Measurements from ENCODE around the gene GCH1. TPM values are rescaled to one million over a fixed set of nuclear protein-coding genes. Genes with fewer than 3 reads are reported as not detected.

Gene GCH1
- polyA plus RNA-seq, 1 donor from 2014 or later: 4.9 TPM

DNA sequence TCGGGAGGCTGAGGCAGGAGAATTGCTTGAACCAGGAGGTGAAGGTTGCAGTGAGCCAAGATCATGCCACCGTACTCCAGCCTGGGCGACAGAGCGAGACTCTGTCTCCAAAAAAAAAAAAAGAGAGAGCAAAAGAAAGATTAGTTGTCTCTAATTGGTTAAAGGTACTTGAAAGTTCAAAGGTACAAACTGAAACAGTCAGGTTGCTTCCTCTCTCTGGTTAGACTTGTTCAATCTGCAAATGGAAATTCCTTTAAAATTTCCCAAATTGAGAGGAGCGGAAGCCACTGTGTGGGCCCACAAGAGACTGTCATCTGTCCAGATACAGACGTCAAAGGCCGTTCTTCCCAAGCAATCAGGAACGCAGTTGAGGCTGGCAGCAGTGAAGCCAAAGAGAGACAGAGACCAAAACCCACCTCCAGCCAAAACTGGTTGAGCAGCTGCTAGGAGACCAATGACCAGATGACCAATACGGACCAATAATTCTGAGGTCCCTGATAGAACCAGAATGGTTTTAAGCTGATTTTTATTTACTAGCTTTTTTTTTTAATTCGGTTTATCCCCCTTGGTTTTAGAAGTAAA, 63.6 kb downstream of the GCH1 start:
- H3K9me3 ChIP-seq (ENCODE audit: low read length): no peaks in the 10 kb centered on the region
- no peaks in the 10 kb centered on the region for H3K36me3 ChIP-seq (ENCODE audit: insufficient read depth, low read length)
- no peak overlapping the region for H2AFZ ChIP-seq (ENCODE audit: low read depth, low read length)
- H3K9ac ChIP-seq (ENCODE audit: low read length): no peak overlapping the region
- no peaks in the 10 kb centered on the region for H4K20me1 ChIP-seq (ENCODE audit: insufficient read depth)
- no peaks in the 10 kb centered on the region for H3K27me3 ChIP-seq (ENCODE audit: insufficient read depth, low read depth, low read length)
- TF ChIP-seq MXI1 (conservative IDR thresholded peaks at IDR 0.05; ENCODE audit: poor library complexity, severe bottlenecking) (no peak), EP300 (conservative IDR thresholded peaks at IDR 0.05; ENCODE audit: poor library complexity, severe bottlenecking) (no peak), RAD21 (conservative IDR thresholded peaks at IDR 0.05) (no peak), TAF1 (IDR thresholded peaks at IDR 0.05; ENCODE audit: low read depth) (no peak), POLR2AphosphoS5 (IDR thresholded peaks at IDR 0.05) (no peak), EZH2 (IDR thresholded peaks at IDR 0.05; ENCODE audit: borderline replicate concordance, insufficient read depth, low read length, poor library complexity, severe bottlenecking) (no peak), SMC3 (conservative IDR thresholded peaks at IDR 0.05; ENCODE audit: poor library complexity) (no peak)
- TF ChIP-seq, protein P1, sequence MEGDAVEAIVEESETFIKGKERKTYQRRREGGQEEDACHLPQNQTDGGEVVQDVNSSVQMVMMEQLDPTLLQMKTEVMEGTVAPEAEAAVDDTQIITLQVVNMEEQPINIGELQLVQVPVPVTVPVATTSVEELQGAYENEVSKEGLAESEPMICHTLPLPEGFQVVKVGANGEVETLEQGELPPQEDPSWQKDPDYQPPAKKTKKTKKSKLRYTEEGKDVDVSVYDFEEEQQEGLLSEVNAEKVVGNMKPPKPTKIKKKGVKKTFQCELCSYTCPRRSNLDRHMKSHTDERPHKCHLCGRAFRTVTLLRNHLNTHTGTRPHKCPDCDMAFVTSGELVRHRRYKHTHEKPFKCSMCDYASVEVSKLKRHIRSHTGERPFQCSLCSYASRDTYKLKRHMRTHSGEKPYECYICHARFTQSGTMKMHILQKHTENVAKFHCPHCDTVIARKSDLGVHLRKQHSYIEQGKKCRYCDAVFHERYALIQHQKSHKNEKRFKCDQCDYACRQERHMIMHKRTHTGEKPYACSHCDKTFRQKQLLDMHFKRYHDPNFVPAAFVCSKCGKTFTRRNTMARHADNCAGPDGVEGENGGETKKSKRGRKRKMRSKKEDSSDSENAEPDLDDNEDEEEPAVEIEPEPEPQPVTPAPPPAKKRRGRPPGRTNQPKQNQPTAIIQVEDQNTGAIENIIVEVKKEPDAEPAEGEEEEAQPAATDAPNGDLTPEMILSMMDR (IDR thresholded peaks at IDR 0.05; ENCODE audit: poor library complexity, severe bottlenecking): no peak
- TF ChIP-seq, protein P2, sequence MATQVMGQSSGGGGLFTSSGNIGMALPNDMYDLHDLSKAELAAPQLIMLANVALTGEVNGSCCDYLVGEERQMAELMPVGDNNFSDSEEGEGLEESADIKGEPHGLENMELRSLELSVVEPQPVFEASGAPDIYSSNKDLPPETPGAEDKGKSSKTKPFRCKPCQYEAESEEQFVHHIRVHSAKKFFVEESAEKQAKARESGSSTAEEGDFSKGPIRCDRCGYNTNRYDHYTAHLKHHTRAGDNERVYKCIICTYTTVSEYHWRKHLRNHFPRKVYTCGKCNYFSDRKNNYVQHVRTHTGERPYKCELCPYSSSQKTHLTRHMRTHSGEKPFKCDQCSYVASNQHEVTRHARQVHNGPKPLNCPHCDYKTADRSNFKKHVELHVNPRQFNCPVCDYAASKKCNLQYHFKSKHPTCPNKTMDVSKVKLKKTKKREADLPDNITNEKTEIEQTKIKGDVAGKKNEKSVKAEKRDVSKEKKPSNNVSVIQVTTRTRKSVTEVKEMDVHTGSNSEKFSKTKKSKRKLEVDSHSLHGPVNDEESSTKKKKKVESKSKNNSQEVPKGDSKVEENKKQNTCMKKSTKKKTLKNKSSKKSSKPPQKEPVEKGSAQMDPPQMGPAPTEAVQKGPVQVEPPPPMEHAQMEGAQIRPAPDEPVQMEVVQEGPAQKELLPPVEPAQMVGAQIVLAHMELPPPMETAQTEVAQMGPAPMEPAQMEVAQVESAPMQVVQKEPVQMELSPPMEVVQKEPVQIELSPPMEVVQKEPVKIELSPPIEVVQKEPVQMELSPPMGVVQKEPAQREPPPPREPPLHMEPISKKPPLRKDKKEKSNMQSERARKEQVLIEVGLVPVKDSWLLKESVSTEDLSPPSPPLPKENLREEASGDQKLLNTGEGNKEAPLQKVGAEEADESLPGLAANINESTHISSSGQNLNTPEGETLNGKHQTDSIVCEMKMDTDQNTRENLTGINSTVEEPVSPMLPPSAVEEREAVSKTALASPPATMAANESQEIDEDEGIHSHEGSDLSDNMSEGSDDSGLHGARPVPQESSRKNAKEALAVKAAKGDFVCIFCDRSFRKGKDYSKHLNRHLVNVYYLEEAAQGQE (IDR thresholded peaks at IDR 0.05; ENCODE audit: borderline replicate concordance): no peak
- H3K4me3 ChIP-seq (ENCODE audit: low read length): no peak overlapping the region
- H3K79me2 ChIP-seq (replicated peaks; ENCODE audit: insufficient read depth, low read length): no peaks in the 10 kb centered on the region
- no peak overlapping the region for H3K27ac ChIP-seq (ENCODE audit: low read length)
- no peaks in the 10 kb centered on the region for H3F3A ChIP-seq (ENCODE audit: insufficient read depth, low read length, poor library complexity, severe bottlenecking)
- H3K9me2 ChIP-seq (ENCODE audit: insufficient read depth, low read length): no peaks in the 10 kb centered on the region
- H3K4me2 ChIP-seq (ENCODE audit: low read length): no peak overlapping the region

DNA sequence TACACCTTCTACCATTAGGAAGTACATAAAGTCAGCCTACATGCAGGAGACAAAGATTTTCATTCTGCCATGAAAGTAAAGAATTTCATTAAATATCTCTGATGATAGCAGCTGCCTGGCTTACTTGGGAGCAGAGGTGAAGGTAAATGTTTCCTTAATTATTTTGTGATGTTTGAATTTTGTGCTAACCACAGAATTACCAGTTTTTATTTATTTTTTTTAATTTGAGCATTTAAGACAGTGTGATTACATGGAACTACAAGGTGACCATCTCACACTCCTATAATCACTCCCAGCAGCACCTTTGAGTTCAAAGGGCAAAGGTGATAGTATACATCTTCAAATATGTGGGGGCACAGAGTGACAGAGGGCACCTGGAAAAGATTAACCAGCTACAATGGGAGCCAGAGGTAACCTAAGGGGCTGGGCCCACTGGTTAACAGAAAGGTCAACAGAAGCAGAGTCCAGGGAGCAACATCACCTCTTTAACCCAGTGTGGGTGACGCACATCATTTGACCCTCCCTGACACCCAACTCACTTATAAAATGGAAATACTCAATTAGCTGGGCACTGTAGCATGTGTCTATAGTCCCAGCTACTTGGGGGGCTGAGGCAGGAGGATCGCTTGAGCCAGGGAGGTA, 65.0 kb downstream of the GCH1 start:
- no peak overlapping the region for H3K27ac ChIP-seq (ENCODE audit: low read length)
- no peaks in the 10 kb centered on the region for H3K79me2 ChIP-seq (replicated peaks; ENCODE audit: insufficient read depth, low read length)
- H4K20me1 ChIP-seq (ENCODE audit: insufficient read depth): no peaks in the 10 kb centered on the region
- TF ChIP-seq SMC3 (conservative IDR thresholded peaks at IDR 0.05; ENCODE audit: poor library complexity): no peak
- no peaks in the 10 kb centered on the region for H3F3A ChIP-seq (ENCODE audit: insufficient read depth, low read length, poor library complexity, severe bottlenecking)
- H3K4me3 ChIP-seq (ENCODE audit: low read length): no peak overlapping the region
- no peaks in the 10 kb centered on the region for H3K9me3 ChIP-seq (ENCODE audit: low read length)
- H2AFZ ChIP-seq (ENCODE audit: low read depth, low read length): no peak overlapping the region
- no peak overlapping the region for H3K9ac ChIP-seq (ENCODE audit: low read length)
- H3K9me2 ChIP-seq (ENCODE audit: insufficient read depth, low read length): no peaks in the 10 kb centered on the region
- no peak overlapping the region for H3K4me2 ChIP-seq (ENCODE audit: low read length)
- H3K27me3 ChIP-seq (ENCODE audit: insufficient read depth, low read depth, low read length): no peaks in the 10 kb centered on the region
- no peaks in the 10 kb centered on the region for H3K36me3 ChIP-seq (ENCODE audit: insufficient read depth, low read length)

Data from neural cell (in vitro differentiated cells).